RCC 7860 (cell line): ENCODE results near the gene ARF1.

ENCODE experiments used
- DNase-seq: peaks from one replicate; pipeline ENCODE4 v3.0.0-alpha.2; 2015; ENCODE audit warnings: low spot score
- FAIRE-seq: peaks from 2 replicates; lab custom pipeline; 2012; peaks lifted over from hg19 to GRCh38; lab: Jason Lieb, UNC

Gene ARF1

DNA sequence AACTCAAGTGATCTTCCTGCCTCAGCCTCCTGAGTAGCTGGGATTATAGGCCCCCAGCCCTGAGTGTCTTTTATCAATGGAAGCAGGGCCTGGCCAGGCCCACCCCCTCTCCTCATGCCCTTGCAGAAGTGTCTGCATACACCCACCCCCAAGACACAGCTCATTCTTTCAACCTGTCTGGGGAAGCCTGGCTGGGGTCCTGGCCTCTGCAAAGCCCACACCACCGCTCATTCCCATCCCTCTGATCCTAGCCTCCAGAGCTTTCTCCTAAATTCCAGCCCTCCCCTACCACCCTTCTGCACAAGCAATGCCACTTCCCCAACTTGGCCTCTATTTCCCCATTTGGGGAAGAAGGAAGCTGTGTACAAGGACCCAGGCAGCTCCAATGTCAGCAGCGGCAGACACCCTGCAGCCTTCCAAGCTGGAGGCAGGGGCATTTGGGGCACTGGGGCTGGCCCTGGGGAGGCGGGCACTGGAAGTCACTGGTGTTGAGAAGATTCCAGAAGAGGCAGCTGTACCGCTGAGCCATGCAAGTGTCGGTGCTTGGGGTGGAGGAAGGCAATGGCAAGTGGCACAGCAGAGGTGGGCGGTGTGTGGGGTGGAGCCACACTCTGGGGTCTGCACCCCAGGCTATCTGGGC lies 33.7 kb upstream of the ARF1 start:
- DNase-seq (no peak), FAIRE-seq (no peak)

DNA sequence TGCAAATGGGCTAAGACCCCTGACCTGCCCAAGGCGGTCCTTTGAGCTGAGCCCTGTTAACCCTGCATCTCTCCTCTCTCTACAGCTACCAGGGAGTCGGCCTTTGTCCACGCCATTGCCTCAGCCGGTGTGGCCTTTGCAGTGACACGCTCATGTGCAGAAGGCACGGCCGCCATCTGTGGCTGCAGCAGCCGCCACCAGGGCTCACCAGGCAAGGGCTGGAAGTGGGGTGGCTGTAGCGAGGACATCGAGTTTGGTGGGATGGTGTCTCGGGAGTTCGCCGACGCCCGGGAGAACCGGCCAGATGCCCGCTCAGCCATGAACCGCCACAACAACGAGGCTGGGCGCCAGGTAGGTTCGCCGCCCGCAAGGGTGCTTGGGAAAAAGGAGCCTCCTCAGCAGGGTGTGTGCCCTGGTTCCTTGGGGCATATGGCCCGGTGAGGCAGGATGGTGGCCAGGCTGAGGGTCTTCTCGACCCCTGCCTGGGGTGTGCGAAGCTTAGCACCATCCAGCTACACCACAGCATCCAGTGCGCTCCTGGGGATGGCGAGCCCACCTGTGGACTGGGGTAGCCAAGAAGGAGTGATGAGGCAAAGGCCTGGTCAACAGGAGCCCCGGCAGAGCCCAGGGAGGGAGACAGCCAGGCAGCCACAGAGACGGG lies 31.8 kb upstream of the ARF1 start:
- FAIRE-seq (no peak), DNase-seq (no peak)

DNA sequence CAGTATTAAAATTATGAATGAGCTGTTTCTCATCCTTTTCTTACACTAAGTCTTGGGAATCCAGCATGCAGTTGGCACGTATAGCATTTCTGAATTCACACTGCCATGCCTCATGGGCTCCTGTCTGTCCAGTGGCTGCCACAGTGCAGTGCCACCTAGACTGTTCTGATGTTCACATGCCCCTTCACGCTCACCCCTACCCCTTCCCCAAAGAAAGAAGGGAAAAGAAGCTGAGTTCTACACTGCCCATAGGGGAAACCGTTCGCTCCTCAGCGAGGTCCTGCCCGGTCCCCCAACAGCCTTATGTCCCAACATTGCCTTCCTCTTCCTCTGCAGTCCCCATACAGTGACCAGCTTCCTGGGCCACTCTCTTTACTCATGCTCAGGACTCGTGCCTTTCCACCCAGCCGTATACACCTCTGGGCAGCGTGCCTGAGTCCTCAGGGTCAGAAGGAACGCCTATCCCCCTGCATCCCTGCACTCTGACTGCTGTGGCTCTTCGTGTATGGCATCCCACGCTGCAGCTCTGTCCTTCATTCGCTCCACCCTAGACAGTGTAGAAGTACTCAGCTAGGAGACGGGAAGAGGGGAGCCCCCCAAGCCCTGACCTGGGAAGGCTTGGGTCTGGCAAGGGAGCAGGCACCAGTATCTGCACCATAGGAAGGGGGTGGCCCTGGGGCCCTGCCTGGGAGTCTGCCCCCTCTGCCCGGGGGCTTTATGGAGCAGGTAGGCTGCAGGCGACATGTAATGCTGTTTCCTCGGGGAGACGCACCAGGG lies 24.1 kb upstream of the ARF1 start:
- FAIRE-seq (no peak), DNase-seq (no peak)

DNA sequence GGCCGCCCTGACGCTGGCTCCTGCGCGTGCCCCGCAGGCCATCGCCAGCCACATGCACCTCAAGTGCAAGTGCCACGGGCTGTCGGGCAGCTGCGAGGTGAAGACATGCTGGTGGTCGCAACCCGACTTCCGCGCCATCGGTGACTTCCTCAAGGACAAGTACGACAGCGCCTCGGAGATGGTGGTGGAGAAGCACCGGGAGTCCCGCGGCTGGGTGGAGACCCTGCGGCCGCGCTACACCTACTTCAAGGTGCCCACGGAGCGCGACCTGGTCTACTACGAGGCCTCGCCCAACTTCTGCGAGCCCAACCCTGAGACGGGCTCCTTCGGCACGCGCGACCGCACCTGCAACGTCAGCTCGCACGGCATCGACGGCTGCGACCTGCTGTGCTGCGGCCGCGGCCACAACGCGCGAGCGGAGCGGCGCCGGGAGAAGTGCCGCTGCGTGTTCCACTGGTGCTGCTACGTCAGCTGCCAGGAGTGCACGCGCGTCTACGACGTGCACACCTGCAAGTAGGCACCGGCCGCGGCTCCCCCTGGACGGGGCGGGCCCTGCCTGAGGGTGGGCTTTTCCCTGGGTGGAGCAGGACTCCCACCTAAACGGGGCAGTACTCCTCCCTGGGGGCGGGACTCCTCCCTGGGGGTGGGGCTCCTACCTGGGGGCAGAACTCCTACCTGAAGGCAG lies 23.4 kb upstream of the ARF1 start:
- no peak for FAIRE-seq
- no peak for DNase-seq

DNA sequence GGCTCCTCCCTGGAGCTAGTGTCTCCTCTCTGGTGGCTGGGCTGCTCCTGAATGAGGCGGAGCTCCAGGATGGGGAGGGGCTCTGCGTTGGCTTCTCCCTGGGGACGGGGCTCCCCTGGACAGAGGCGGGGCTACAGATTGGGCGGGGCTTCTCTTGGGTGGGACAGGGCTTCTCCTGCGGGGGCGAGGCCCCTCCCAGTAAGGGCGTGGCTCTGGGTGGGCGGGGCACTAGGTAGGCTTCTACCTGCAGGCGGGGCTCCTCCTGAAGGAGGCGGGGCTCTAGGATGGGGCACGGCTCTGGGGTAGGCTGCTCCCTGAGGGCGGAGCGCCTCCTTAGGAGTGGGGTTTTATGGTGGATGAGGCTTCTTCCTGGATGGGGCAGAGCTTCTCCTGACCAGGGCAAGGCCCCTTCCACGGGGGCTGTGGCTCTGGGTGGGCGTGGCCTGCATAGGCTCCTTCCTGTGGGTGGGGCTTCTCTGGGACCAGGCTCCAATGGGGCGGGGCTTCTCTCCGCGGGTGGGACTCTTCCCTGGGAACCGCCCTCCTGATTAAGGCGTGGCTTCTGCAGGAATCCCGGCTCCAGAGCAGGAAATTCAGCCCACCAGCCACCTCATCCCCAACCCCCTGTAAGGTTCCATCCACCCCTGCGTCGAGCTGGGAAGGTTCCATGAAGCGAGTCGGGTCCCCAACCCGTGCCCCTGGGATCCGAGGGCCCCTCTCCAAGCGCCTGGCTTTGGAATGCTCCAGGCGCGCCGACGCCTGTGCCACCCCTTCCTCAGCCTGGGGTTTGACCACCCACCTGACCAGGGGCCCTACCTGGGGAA lies 22.7 kb upstream of the ARF1 start:
- DNase-seq: no peak
- no peak for FAIRE-seq

DNA sequence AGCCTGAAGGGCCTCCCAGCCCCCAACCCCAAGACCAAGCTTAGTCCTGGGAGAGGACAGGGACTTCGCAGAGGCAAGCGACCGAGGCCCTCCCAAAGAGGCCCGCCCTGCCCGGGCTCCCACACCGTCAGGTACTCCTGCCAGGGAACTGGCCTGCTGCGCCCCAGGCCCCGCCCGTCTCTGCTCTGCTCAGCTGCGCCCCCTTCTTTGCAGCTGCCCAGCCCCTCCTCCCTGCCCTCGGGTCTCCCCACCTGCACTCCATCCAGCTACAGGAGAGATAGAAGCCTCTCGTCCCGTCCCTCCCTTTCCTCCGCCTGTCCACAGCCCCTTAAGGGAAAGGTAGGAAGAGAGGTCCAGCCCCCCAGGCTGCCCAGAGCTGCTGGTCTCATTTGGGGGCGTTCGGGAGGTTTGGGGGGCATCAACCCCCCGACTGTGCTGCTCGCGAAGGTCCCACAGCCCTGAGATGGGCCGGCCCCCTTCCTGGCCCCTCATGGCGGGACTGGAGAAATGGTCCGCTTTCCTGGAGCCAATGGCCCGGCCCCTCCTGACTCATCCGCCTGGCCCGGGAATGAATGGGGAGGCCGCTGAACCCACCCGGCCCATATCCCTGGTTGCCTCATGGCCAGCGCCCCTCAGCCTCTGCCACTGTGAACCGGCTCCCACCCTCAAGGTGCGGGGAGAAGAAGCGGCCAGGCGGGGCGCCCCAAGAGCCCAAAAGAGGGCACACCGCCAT lies 21.9 kb upstream of the ARF1 start:
- no peak for DNase-seq
- no peak for FAIRE-seq

DNA sequence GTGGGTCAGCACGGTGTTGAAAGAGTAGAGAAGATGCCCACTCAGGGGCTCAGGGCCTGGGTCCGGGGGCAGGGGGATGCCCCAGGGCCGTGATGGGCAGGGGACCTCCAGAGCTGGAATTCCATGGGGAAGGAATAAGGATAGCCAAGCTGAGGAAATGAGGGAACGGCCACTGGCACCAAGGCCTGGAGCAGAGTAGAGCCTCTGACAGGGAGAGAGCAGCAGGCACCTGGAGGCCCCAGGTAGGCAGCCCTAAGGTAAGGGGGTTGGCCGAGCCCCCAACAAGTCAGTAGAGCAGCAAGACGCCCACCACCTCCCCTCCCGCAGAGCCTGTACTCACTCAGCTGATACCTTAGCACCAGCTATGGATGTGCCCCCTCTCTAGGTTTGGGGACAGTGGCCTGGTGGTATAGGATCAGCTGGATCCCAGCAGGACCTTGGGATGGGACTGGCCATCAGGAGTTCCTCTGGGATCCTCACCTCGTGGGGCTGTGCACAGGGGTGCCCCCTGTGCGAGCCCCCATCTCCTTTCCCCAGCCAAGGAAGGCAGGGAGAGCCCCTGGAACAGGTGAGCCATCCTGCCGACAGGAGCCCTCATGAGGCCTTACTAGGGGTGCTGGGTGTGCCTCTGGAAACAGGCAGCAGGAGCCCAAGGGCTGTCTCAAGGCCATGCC lies 21.0 kb upstream of the ARF1 start:
- no peak for FAIRE-seq
- no peak for DNase-seq

DNA sequence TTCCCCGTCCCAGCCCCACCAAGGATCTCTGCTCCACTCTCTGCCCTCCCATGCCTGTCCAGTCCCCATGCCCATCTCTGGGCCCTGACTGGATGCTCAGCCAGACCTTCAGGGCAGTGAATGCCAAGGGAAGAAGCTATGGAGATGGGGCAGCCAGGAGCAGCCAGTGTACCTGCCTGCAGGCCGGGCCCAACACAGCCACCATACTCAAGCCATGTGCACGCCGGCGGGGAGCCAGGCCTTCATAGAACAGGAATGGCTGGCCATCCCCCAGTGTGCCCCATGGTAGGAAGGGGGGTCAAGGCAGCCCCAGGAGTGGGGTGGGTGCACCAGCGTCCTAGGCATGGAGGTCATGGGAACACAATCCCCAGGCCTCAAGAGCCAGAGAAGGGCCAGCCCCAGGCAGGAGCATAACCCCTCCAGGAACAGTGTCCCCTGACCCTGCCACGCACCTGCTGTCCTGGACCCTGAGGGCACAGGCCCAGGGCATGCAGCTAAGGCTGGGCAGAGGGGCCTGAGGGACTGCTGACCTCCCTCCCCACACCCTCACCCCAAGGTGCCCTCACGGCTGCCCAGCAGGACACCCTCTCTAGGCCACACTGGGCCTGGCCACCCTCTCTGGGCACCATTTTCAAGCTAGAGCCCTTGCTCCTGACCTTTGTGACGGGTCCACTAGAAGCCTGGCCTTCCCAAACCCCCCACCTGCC lies 20.3 kb upstream of the ARF1 start:
- DNase-seq: no peak
- FAIRE-seq: no peak

DNA sequence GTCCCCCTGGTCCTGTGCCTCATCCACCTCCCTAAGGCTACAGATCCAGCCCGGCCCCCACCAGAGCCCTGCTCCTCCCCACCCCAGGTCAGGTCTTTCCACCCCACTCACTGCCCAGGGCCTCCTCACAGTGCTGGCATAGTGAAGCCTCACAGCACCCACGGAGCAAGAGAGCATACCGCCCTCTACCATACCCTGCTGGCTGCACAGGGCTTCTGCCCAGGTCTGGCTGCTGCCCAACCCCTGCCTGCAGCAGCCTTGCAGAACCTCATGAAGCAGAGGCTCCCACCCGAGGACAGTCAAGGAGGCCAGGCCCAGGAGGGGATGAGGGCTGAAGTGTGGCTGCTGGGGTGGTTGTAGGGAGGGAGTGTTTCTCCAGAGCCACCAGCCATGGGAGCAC lies 19.7 kb upstream of the ARF1 start:
- FAIRE-seq (no peak), DNase-seq (no peak)

DNA sequence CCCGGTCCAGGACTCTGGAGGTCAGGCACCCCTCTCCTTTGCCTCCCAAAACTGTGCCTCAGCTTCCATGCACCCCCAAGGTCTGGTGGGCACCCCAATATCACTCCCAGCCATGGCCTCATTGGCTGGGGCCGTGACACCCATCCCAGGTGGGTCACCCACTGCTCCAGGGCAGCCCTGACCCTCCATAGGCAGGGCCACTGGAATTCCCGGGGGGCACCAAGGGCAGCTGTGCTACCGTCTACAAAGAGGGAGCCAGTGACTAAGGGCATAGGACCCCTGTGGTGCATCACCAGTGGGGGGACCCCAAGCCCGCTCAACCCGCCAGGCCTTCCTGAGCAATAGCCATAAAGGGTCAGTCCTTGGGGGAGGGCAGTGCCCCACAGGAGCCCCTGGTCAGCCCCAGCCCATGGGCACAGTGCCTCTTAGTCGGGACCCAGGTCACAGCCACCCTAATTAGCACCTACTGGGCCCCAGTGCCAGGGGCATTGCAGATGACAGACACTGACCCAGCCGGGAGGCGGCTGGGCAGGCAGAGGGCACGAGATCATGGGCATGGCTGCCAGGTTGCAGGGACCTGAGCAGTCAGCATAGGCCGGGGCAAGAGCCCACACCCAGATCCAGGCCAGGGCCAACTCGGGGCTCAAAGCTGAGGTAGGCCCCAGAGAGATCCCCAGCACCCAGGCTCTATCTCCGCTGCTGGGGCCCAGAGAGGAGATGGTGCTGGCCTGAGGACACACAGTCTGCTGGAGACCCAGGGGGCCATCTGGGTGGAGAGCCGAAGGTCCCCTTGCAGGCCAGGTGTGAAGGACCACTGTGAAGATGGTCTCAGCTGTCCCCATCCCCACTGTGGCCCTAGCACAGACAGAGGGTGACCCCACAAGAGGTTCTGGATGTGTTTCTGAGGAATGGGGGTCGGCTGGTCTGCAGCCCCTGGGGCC lies 19.0 kb upstream of the ARF1 start:
- DNase-seq: no peak
- FAIRE-seq: no peak

DNA sequence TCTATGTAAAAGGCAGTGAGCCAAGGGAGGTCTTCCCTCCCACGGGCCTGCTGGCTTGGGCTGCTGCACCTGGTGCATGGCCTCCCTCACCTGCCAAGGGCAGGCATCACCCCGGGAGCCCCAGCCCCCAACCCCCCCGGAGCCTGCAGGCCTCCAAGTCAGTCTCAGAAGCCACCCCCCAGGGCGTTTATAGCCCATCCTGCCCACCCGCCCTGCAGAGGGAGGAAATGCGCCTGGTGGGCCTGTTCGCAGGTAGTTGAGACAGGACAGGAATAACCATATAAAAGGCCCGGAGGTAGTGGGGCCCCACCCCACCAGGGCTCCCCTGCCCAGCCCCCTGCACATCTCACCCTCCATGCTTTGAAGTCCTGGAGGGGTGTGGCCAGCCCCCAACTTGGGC lies 18.2 kb upstream of the ARF1 start:
- no peak for FAIRE-seq
- DNase-seq: no peak

DNA sequence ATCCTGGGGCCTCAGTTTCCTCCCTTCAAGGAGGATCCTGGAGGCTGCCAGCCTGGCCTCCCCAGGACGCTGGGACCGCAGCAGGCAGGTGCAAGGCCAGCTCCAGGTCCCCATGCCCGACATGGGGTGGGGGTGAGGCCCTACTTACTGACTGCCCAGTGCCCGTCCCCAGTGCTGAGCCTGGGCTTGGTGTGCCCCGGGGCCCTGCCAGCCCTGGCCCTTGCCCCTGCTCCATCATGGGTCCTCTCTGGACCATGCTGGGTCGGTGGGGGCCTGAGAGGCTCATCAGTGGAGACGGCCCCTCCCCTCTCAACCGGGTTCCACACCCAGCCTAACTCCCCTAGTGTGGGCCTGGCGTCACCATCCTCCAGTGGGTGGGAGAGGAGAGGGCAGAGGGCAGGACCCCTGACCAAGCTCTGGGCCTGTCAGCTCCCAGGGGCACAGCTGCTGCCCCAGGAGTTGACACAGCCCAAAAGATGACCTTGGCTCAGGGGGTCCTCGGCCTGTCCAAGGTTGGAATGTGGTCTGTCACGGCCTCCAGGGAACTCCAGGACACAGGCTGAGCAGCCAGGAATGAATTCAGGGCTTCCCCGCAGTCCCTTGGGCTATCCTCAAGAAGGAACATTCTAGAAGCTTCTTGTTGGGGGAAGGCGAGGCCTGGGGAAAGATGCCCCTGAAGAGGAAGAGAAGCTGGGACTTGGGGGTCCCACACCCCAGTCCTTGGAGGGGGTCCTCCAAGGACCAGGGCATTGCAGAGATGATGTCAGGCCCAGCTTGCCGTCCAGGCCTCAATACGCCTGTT lies 17.6 kb upstream of the ARF1 start:
- DNase-seq (no peak), FAIRE-seq (no peak)

DNA sequence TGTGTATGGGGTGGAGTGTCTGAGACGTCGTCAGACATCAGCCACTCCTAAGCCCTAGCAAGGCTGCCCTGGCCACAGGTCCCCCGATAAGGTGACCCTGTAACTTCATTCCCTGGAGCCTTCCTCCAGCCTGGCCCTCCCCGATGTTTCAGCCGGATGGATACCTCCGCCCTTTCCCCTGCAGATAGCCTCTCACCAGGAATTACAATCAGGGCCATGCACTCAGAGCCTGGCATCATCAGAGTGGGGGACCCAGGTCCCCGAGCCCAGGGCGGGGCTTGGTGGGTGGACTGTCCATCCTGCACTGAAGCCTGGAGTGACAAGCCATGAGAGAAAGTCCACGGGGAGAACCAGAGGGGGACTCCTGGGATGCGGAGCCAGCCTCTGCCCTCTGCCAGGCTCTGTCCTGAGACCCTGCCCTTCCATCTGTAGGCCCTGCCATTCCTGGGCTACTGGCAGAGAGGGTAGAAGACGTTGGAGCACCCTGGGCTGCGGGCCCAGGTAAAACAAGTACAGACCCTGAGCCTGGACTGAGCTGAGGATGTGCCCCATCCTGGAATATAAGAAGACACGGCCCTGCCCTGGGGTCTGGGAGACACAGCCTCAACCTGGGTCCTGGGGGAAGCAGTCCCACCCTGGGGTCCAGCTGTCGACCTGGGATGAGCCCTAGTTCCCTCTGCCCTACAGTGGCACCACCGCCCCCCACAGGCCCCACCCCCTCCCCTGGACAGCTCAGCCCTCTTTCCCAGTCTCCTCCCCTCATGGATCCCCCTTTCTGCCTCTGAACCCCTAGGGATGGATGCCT lies 16.8 kb upstream of the ARF1 start:
- FAIRE-seq (no peak), DNase-seq (no peak)

DNA sequence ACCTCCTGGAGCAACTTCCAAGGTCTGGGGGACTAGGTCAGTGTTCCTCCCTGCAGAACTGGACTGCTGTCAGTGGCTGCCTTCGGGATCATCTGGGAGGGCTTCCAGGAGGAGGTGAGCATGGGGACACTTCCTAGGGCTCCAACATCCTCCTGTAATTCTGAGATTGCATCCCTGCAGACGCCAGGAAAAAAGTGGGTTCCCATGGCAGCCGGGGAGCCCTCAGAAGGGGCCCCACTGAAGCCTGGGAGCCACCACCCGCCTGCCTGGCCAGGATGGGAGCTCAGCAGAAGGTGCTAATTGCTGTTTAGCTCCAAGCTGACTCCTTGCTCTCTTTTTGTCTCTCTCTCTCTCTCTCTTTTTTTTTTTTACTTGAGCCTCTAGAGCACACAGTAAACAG lies 16.1 kb upstream of the ARF1 start:
- no peak for FAIRE-seq
- no peak for DNase-seq

DNA sequence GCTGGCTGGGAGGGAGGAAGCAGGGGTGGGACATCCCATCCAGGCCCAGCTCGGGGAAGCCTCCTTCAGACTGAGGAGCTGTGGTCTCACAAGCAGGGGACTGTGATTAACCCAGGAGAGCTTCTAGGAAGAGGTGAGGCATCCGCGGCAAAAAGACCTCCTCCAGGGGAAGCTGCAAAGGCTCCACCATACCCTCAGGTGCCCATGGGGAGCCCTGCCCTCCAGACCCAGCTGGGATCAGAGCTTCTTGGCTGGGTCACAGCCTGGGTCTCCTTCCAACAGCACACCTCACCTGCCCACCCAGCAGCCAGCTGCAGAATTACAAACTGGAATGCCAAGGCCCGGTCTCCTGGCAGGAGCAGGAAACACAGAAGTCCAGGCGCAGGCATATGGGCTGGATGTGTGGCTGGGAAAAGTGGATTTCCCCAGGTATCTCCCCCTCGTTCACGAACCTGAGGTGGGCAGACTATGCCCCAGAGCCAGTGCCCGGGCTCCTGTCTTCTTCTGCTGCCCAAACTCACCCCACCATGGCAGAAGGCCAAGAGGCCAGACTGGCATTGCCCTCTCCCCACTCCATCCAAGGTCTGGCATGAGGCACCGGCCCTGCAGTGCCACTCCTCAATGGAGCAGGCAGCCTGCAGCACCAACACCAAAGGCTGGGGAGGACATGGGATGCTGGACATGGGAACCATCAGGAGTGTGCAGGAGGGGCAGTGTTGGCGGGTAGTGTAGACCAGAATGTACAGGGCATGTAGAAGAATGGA lies 15.4 kb upstream of the ARF1 start:
- DNase-seq (no peak), FAIRE-seq (no peak)

DNA sequence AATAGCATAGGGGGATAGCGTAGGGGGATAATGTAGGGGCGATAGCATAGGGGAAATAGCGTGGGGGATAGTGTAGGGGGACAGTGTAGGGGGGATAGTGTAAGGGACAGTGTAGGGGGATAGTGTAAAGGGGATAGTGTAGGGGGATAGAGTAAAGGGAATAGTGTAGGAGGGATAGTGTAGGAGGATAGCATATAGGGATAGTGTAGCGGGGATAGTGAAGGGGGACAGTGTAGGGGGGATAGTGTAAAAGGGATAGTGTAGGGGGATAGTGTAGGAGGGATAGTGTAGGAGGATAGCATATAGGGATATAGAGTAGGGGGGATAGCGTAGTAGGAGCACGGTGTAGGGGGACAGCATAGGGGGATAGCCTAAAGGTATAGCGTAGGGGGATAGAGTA lies 14.1 kb upstream of the ARF1 start:
- FAIRE-seq: no peak

More for the DNA sequence above, 14.1 kb upstream of the ARF1 start:
- no peak for DNase-seq
